HepG2 (cell line): ENCODE measurements around the gene SLC6A9. TPM values are rescaled to one million over a fixed set of nuclear protein-coding genes. Genes with fewer than 3 reads are reported as not detected.

Source experiments
- ATF1 ChIP-seq: IDR thresholded peaks from 2 replicates; pipeline ENCODE4 v1.6.1; 2016; ENCODE audit warnings: mild to moderate bottlenecking, control low read depth
- ATRX ChIP-seq: sonication (generic); formaldehyde crosslinking; IDR thresholded peaks from 2 replicates; pipeline ENCODE4 v1.4.0; 2020; ENCODE audit warnings: missing genetic modification reagents, borderline replicate concordance
- BCL6 ChIP-seq: IDR thresholded peaks from 2 replicates; pipeline ENCODE4 v1.6.1; 2016; ENCODE audit warnings: missing genetic modification reagents, missing compliant biosample characterization
- GATA4 ChIP-seq: sonication (generic); IDR thresholded peaks from 2 replicates; pipeline ENCODE4 v1.6.1; 2016; ENCODE audit warnings: antibody characterized with exemption, low read depth, borderline replicate concordance
- IKZF4 ChIP-seq: sonication (generic); formaldehyde crosslinking; IDR thresholded peaks from 2 replicates; pipeline ENCODE4 v1.5.1; 2020; ENCODE audit warnings: borderline replicate concordance, mild to moderate bottlenecking, low read depth, missing genetic modification reagents; ENCODE audit errors: not compliant biosample characterization
- KDM1A ChIP-seq: IDR thresholded peaks from 2 replicates; pipeline ENCODE4 v1.6.1; 2016; ENCODE audit warnings: missing compliant biosample characterization
- LRRFIP1 ChIP-seq: sonication (generic); formaldehyde crosslinking; conservative IDR thresholded peaks from 2 replicates; pipeline ENCODE4 v1.4.0; 2020; ENCODE audit warnings: missing genetic modification reagents
- MXD1 ChIP-seq: sonication (generic); formaldehyde crosslinking; IDR thresholded peaks from 2 replicates; pipeline ENCODE4 v1.4.0; 2020; ENCODE audit warnings: mild to moderate bottlenecking, missing genetic modification reagents
- MYNN ChIP-seq: sonication (generic); formaldehyde crosslinking; IDR thresholded peaks from 2 replicates; pipeline ENCODE4 v1.4.0; 2020; ENCODE audit warnings: mild to moderate bottlenecking, low read depth, missing genetic modification reagents
- POGK ChIP-seq: sonication (generic); formaldehyde crosslinking; conservative IDR thresholded peaks from 2 replicates; pipeline ENCODE4 v1.8.0; 2022; ENCODE audit warnings: mild to moderate bottlenecking, moderate library complexity, missing genetic modification reagents
- RERE ChIP-seq: IDR thresholded peaks from 2 replicates; pipeline ENCODE4 v1.6.1; 2016; ENCODE audit warnings: low read depth, missing genetic modification reagents, missing compliant biosample characterization
- SIN3A ChIP-seq: IDR thresholded peaks from 2 replicates; pipeline ENCODE4 v1.6.1; 2011; ENCODE audit warnings: low read depth, mild to moderate bottlenecking, control low read depth, low read length, borderline replicate concordance
- SMYD3 ChIP-seq: sonication (generic); formaldehyde crosslinking; IDR thresholded peaks from 2 replicates; pipeline ENCODE4 v1.8.1; 2023; ENCODE audit warnings: mild to moderate bottlenecking, missing genetic modification reagents
- TAF15 ChIP-seq: fragments of 200-400 bp; formaldehyde crosslinking; IDR thresholded peaks from one replicate; pipeline ENCODE4 v1.6.1; 2018; ENCODE audit warnings: mild to moderate bottlenecking, low read depth, low read length; ENCODE audit not compliant: poor library complexity, severe bottlenecking
- WIZ ChIP-seq: sonication (generic); formaldehyde crosslinking; IDR thresholded peaks from 2 replicates; pipeline ENCODE4 v1.5.1; 2020; ENCODE audit warnings: mild to moderate bottlenecking, missing genetic modification reagents
- polyA plus RNA-seq, 8 experiments: library from polyadenylated mRNA; depleted of rRNA in 3 of 8; stranded (reverse) in 7 of 8; unstranded in 1 of 8; fragments of >200 nt; fragmentation: Illumina TruSeq in 4 of 8; extraction: Trizol in 4 of 8; gene quantifications; 2 replicates each; pipeline versions ENCODE4 v1.2.1 to v1.2.3, GENCODE V29; 2011 to 2016; ENCODE audit warnings: low read depth in 4 of 8, missing spikeins in 1 of 8, mixed read lengths in 1 of 8; ENCODE audit not compliant: insufficient read depth in 1 of 8
- total RNA-seq, 5 experiments: library from RNA; depleted of rRNA; stranded (reverse); fragments of >200 nt; fragmentation: Illumina TruSeq; extraction: Trizol; gene quantifications; 2 replicates each; pipeline ENCODE4 v1.2.3, GENCODE V29; 2016; ENCODE audit warnings: low read depth in 1 of 5

The SLC6A9 gene
- total and polyA plus RNA-seq, 2 of the 13 experiments (the other 11 are each of a cell fraction or from before 2014, with no cell fraction given), result 8.5 to 9.9 TPM

- TF ChIP-seq RERE (no peak), SMYD3 (CRISPR knock-in tag) (no peak), LRRFIP1 (no peak), SIN3A (peak; percentile 51; the same call in 1 of the 2 replicates), BCL6 (CRISPR knock-in tag) (peak; percentile 25; the same call in 1 of the 2 replicates), ATF1 (CRISPR knock-in tag) (no peak), ATRX (CRISPR knock-in tag) (no peak), WIZ (CRISPR knock-in tag) (0 out of 2 replicates have a peak, but pooled peaks have one; percentile 19), GATA4 (no peak), MXD1 (0 out of 2 replicates have a peak, but pooled peaks have one; percentile 75), KDM1A (CRISPR knock-in tag) (no peak), IKZF4 (CRISPR knock-in tag) (peak; percentile 43), TAF15 (no peak), POGK (CRISPR knock-in tag) (peak; percentile 71), MYNN (no peak)
Measured at GRCh38 chr1:43979528-43980254, 51.6 kb downstream of the SLC6A9 start (continued).
